Sigmoid colon (tissue), 4 donors: ENCODE data around the gene SCO2.

Source experiments
- EP300 ChIP-seq, 4 donors: sonication (generic); formaldehyde crosslinking; IDR thresholded peaks; one replicate each; pipeline ENCODE4 v1.6.1; 2017; ENCODE audit warnings: antibody characterized with exemption in 4 of 4
- POLR2A ChIP-seq, 2 donors: fragments of 450-650 bp; IDR thresholded peaks; one replicate each; pipeline ENCODE4 v1.6.1; 2016; ENCODE audit warnings: antibody characterized with exemption in 2 of 2, mild to moderate bottlenecking in 2 of 2, moderate library complexity in 2 of 2
- POLR2AphosphoS5 ChIP-seq, 4 donors: sonication (generic); formaldehyde crosslinking; IDR thresholded peaks; one replicate each; pipeline ENCODE4 v1.6.1; 2017; ENCODE audit warnings: antibody characterized with exemption in 4 of 4
- TF ChIP-seq, protein P1 (sequence below), 4 experiments: fragments of 450-650 bp in 3 of 4; fragments of 200-600 bp in 1 of 4; IDR thresholded peaks; one replicate each; pipeline ENCODE4 v1.5.1; 2016 to 2019; ENCODE audit warnings: antibody characterized with exemption in 4 of 4, mild to moderate bottlenecking in 3 of 4, moderate library complexity in 2 of 4

- TF ChIP-seq POLR2A (IDR thresholded peaks at IDR 0.05): no peak
- TF ChIP-seq POLR2AphosphoS5 (IDR thresholded peaks at IDR 0.05): no peak
- TF ChIP-seq, protein P1, sequence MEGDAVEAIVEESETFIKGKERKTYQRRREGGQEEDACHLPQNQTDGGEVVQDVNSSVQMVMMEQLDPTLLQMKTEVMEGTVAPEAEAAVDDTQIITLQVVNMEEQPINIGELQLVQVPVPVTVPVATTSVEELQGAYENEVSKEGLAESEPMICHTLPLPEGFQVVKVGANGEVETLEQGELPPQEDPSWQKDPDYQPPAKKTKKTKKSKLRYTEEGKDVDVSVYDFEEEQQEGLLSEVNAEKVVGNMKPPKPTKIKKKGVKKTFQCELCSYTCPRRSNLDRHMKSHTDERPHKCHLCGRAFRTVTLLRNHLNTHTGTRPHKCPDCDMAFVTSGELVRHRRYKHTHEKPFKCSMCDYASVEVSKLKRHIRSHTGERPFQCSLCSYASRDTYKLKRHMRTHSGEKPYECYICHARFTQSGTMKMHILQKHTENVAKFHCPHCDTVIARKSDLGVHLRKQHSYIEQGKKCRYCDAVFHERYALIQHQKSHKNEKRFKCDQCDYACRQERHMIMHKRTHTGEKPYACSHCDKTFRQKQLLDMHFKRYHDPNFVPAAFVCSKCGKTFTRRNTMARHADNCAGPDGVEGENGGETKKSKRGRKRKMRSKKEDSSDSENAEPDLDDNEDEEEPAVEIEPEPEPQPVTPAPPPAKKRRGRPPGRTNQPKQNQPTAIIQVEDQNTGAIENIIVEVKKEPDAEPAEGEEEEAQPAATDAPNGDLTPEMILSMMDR (IDR thresholded peaks at IDR 0.05): no peak
- no peak for TF ChIP-seq EP300 (IDR thresholded peaks at IDR 0.05)
Measured at GRCh38 chr22:50505276-50505775, 20.1 kb downstream of the SCO2 start.
